Thyroid gland (tissue), 4 donors: ENCODE data around the gene FIBCD1.

Experiments
- CTCF ChIP-seq, 6 experiments: fragments of 200-600 bp in 3 of 6; fragments of 450-650 bp in 3 of 6; sonication (generic) in 3 of 6; IDR thresholded peaks; one replicate each; pipeline ENCODE4 v1.5.1; 2016 to 2019; ENCODE audit warnings: antibody characterized with exemption in 6 of 6, mild to moderate bottlenecking in 2 of 6, inconsistent platforms in 1 of 6, moderate library complexity in 1 of 6
- POLR2A ChIP-seq, 2 donors: fragments of 450-650 bp; IDR thresholded peaks; one replicate each; pipeline ENCODE4 v1.6.1; 2017; ENCODE audit warnings: antibody characterized with exemption in 2 of 2, mild to moderate bottlenecking in 2 of 2, moderate library complexity in 1 of 2

- TF ChIP-seq CTCF (IDR thresholded peaks at IDR 0.05) (no peak), POLR2A (IDR thresholded peaks at IDR 0.05) (no peak)
Measured at GRCh38 chr9:130918101-130918825, 20.8 kb downstream of the FIBCD1 start.
